Tibial nerve (tissue), 4 donors: Measurements from ENCODE around the gene ENG.

Experiments used
- CTCF ChIP-seq, 5 experiments: fragments of 200-600 bp in 3 of 5; fragments of 450-650 bp in 2 of 5; sonication (generic) in 3 of 5; IDR thresholded peaks; one replicate each; pipeline ENCODE4 v1.5.1; 2016 to 2019; ENCODE audit warnings: antibody characterized with exemption in 5 of 5, mild to moderate bottlenecking in 3 of 5, moderate library complexity in 2 of 5
- EP300 ChIP-seq, 2 donors: sonication (generic); formaldehyde crosslinking; IDR thresholded peaks; one replicate each; pipeline ENCODE4 v1.6.1; 2017; ENCODE audit warnings: antibody characterized with exemption in 2 of 2, mild to moderate bottlenecking in 1 of 2
- POLR2A ChIP-seq, 2 donors: fragments of 450-650 bp; IDR thresholded peaks; one replicate each; pipeline ENCODE4 v1.6.1; 2017; ENCODE audit warnings: antibody characterized with exemption in 2 of 2, mild to moderate bottlenecking in 2 of 2, moderate library complexity in 2 of 2

- TF ChIP-seq CTCF (IDR thresholded peaks at IDR 0.05) (no peak), EP300 (IDR thresholded peaks at IDR 0.05) (no peak), POLR2A (IDR thresholded peaks at IDR 0.05) (no peak)
These were observed 83.9 kb downstream of the ENG start for GRCh38 chr9:127770583-127770904.
